ENCODE results near the gene ZNF784.

DNA sequence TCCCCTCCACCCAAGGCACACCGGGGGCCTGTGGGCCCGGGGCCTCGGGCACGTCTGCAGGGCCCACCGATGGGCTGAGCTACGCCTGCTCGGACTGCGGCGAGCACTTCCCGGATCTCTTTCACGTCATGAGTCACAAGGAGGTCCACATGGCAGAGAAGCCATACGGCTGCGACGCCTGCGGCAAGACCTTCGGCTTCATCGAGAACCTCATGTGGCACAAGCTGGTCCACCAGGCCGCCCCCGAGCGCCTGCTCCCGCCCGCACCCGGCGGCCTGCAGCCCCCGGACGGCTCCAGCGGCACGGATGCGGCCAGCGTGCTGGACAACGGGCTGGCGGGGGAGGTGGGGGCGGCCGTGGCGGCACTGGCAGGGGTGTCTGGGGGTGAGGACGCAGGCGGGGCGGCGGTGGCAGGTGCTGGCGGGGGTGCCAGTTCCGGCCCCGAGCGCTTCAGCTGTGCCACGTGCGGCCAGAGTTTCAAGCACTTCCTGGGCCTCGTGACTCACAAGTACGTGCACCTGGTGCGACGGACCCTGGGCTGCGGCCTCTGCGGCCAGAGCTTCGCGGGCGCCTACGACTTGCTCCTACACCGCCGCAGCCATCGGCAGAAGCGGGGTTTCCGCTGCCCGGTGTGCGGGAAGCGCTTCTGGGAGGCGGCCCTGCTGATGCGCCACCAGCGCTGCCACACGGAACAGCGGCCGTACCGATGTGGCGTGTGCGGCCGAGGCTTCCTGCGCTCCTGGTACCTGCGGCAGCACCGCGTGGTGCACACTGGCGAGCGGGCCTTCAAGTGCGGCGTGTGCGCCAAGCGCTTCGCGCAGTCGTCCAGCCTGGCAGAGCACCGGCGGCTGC is 8.6 kb downstream of the ZNF784 start:
- TF ChIP-seq, protein P1, sequence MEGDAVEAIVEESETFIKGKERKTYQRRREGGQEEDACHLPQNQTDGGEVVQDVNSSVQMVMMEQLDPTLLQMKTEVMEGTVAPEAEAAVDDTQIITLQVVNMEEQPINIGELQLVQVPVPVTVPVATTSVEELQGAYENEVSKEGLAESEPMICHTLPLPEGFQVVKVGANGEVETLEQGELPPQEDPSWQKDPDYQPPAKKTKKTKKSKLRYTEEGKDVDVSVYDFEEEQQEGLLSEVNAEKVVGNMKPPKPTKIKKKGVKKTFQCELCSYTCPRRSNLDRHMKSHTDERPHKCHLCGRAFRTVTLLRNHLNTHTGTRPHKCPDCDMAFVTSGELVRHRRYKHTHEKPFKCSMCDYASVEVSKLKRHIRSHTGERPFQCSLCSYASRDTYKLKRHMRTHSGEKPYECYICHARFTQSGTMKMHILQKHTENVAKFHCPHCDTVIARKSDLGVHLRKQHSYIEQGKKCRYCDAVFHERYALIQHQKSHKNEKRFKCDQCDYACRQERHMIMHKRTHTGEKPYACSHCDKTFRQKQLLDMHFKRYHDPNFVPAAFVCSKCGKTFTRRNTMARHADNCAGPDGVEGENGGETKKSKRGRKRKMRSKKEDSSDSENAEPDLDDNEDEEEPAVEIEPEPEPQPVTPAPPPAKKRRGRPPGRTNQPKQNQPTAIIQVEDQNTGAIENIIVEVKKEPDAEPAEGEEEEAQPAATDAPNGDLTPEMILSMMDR (IDR thresholded peaks at IDR 0.05; ENCODE audit: poor library complexity), result no peak
- TF ChIP-seq EZH2 (IDR thresholded peaks at IDR 0.05; ENCODE audit: borderline replicate concordance), result no peak
